RWPE1 (cell line): ENCODE data around the gene FADS2.

ENCODE experiments used
- CTCF ChIA-PET: fragments of 350-600 bp; sonication (Branson Sonifier 250); formaldehyde crosslinking; extraction: SDS; loops from one replicate; lab custom pipeline; 2021; lab: Yijun Ruan, JAX
- POLR2A ChIA-PET: fragments of 400-600 bp; formaldehyde crosslinking; extraction: SDS; loops from one replicate; lab custom pipeline; 2020; ENCODE audit warnings: antibody characterized with exemption; ENCODE audit not compliant: low non-redundant PET; lab: Yijun Ruan, JAX
- DNase-seq: peaks from one replicate; pipeline ENCODE4 v3.0.0; 2012; ENCODE audit warnings: low spot score
- H3K27ac ChIP-seq: fragments of 450-650 bp; 2 replicates; pipeline ENCODE4 v1.5.1; 2017
- TF ChIP-seq, protein P1 (sequence below): fragments of 450-650 bp; conservative IDR thresholded peaks from 2 replicates; pipeline ENCODE4 v1.5.1; 2017; ENCODE audit warnings: low read depth, mild to moderate bottlenecking

FADS2 gene

DNA sequence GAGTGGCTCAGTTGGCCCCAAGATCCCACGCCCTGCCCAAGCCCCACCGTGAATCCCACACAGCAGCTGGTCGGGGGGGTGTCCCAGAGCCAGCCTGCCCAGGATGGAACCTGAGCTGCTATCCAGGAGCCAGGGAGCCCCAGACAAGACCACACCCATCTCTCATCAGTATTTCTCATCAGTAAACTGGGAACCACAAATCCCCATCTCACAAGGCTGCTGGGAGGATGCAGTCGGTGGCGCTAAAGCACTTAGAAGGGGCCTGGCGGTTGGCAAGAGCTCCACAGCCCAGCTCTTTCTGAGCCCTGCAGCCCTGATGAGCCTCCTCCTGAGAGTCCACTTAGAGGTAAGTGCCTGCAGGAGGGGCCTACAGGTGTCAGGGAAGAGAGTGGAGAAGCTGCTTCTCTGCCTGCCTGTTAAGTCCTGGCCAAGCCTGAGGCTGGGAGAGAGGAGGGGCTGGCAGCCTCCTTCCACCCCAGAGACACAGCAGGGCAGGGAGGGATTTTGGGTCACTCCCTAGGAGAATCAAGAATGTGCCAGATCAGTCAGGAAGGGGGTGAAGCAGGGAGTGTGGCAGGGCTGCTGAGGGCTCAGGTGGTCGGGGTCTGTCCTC, 57.2 kb downstream of the FADS2 start:
- no peak for DNase-seq
- POLR2A ChIA-PET = no interaction called here
- CTCF ChIA-PET = interaction anchor here (0.9 to 1.6 kb wide), 3 partner anchors 14 to 197 kb away, joined by 3 to 6 read pairs (median 6); no protein-coding TSS in a partner anchor
- H3K27ac ChIP-seq = peak overlapping the region; percentile 90
- TF ChIP-seq, protein P1, sequence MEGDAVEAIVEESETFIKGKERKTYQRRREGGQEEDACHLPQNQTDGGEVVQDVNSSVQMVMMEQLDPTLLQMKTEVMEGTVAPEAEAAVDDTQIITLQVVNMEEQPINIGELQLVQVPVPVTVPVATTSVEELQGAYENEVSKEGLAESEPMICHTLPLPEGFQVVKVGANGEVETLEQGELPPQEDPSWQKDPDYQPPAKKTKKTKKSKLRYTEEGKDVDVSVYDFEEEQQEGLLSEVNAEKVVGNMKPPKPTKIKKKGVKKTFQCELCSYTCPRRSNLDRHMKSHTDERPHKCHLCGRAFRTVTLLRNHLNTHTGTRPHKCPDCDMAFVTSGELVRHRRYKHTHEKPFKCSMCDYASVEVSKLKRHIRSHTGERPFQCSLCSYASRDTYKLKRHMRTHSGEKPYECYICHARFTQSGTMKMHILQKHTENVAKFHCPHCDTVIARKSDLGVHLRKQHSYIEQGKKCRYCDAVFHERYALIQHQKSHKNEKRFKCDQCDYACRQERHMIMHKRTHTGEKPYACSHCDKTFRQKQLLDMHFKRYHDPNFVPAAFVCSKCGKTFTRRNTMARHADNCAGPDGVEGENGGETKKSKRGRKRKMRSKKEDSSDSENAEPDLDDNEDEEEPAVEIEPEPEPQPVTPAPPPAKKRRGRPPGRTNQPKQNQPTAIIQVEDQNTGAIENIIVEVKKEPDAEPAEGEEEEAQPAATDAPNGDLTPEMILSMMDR = no peak

GRCh38 chr11:61885784-61886580, 57.9 kb downstream of the FADS2 start:
- peak overlapping the region; percentile 90 for H3K27ac ChIP-seq
- DNase-seq = no peak
- ChIA-PET CTCF (interaction anchor here (0.6 to 1.6 kb wide), 4 partner anchors 15 to 440 kb away, joined by 3 to 6 read pairs (median 4); no protein-coding TSS in a partner anchor), POLR2A (no interaction called here)
- TF ChIP-seq, protein P1 = no peak

GRCh38 chr11:61886643-61887042, 58.5 kb downstream of the FADS2 start:
- POLR2A ChIA-PET = no interaction called here
- DNase-seq = no peak
- TF ChIP-seq, protein P1 = no peak
- peak overlapping the region; percentile 90 for H3K27ac ChIP-seq
- CTCF ChIA-PET = interaction anchor here (0.6 to 2.7 kb wide), 2 partner anchors 13 to 440 kb away, joined by 3 to 15 read pairs; no protein-coding TSS in a partner anchor

GRCh38 chr11:61887839-61888494, 59.9 kb downstream of the FADS2 start:
- CTCF ChIA-PET = interaction anchor here (1.5 to 2.7 kb wide), 2 partner anchors 11 to 194 kb away, joined by 7 to 15 read pairs; no protein-coding TSS in a partner anchor
- peak; percentile 84 for DNase-seq
- POLR2A ChIA-PET = interaction anchor here (0.6 kb wide), 1 partner anchor 43 kb away, joined by 14 read pairs; no protein-coding TSS in a partner anchor
- TF ChIP-seq, protein P1 = no peak
- H3K27ac ChIP-seq = peak overlapping the region; percentile 90

DNA sequence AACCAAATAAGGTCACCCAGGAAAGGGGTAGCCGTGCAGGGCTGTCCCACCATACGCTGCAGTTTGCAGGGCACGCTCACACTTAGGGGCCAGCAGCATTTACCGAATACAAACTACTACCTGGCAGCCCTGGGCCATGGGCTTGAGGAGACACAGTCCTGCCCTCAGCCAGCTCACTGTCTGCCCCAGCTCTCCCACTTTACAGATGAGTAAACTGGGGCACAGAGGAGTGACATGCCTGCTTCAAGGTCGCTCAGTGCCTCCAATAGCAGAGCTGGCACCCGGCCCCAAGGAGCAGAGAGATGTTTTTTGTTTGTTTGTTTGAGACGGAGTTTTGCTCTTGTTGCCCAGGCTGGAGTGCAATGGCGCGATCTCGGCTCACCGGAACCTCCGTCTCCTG, 60.5 kb downstream of the FADS2 start:
- POLR2A ChIA-PET = interaction anchor here (0.6 kb wide), 1 partner anchor 43 kb away, joined by 14 read pairs; no protein-coding TSS in a partner anchor
- no peak for DNase-seq
- peak overlapping the region; percentile 90 for H3K27ac ChIP-seq
- CTCF ChIA-PET = interaction anchor here (0.9 to 2.7 kb wide), 3 partner anchors 11 to 193 kb away, joined by 4 to 15 read pairs (median 7); no protein-coding TSS in a partner anchor
- TF ChIP-seq, protein P1 = no peak

- DNase-seq = no peak
- TF ChIP-seq, protein P1 = no peak
- POLR2A ChIA-PET = interaction anchor here (0.5 to 0.6 kb wide), 2 partner anchors 73 to 124 kb away, joined by 3 read pairs; no protein-coding TSS in a partner anchor
- CTCF ChIA-PET = interaction anchor here (0.8 to 1.4 kb wide), 2 partner anchors 58 to 218 kb away, joined by 3 to 4 read pairs; no protein-coding TSS in a partner anchor
- H3K27ac ChIP-seq = peak overlapping the region; percentile 90
These were observed 61.7 kb downstream of the FADS2 start for GRCh38 chr11:61889831-61890230.
